Activated CD8-positive, alpha-beta memory T cell treated with anti-CD3 and anti-CD28 coated beads, Interleukin-2, amount 10 ng/mL, durations not matched to agents 7 days and 5 days (primary cell): ENCODE data around the gene HNRNPH3. TPM values are rescaled to one million over a fixed set of nuclear protein-coding genes. Genes with fewer than 3 reads are reported as not detected.

Experiments
- ATAC-seq: fragments of 150-1000 bp; cut with Tn5 transposase; one replicate; pipeline ENCODE4 v1.10.0; 2021; ENCODE audit warnings: moderate library complexity
- CTCF ChIA-PET: fragments of 350-600 bp; sonication (Branson Sonifier 250); formaldehyde crosslinking; loops from one replicate; lab custom pipeline; 2021; ENCODE audit warnings: antibody characterized with exemption; lab: Charles Lee
- DNase-seq: peaks from one replicate; pipeline ENCODE4 v3.0.0-alpha.2; 2020
- H3K27ac Mint-ChIP-seq: one replicate; pipeline ENCODE4 v1.8.0; 2021; ENCODE audit warnings: mild to moderate bottlenecking, mixed read lengths
- H3K27me3 Mint-ChIP-seq: one replicate; pipeline ENCODE4 v1.8.0; 2021; ENCODE audit warnings: mixed read lengths
- H3K36me3 Mint-ChIP-seq: one replicate; pipeline ENCODE4 v1.8.0; 2021; ENCODE audit warnings: mild to moderate bottlenecking, mixed read lengths
- H3K4me1 Mint-ChIP-seq: one replicate; pipeline ENCODE4 v1.8.0; 2021; ENCODE audit warnings: mixed read lengths
- H3K4me3 Mint-ChIP-seq: one replicate; pipeline ENCODE4 v1.8.0; 2021; ENCODE audit warnings: mild to moderate bottlenecking, moderate library complexity, mixed read lengths
- H3K9me3 Mint-ChIP-seq: one replicate; pipeline ENCODE4 v1.8.0; 2022; ENCODE audit warnings: low read depth, mixed read lengths
- total RNA-seq, 2 experiments: library from RNA; stranded (reverse); gene quantifications; one replicate each; pipeline ENCODE4 v1.2.3, GENCODE V29; 2021

Gene HNRNPH3
- total RNA-seq, 2 experiments from 2014 or later, result 124 to 129 TPM

- Mint-ChIP-seq H3K36me3 (peaks cover 17% of the 10 kb centered on the region), H3K27ac (no peak overlapping the region), H3K27me3 (no peaks in the 10 kb centered on the region), H3K4me3 (no peak overlapping the region), H3K4me1 (peaks cover 5% of the 10 kb centered on the region), H3K9me3 (no peaks in the 10 kb centered on the region)
- no peak for ATAC-seq
- no peak for DNase-seq
- CTCF ChIA-PET, result no interaction called here
These were observed 34.7 kb downstream of the HNRNPH3 start for GRCh38 chr10:68366600-68366999.

- H3K27ac Mint-ChIP-seq, result no peak overlapping the region
- DNase-seq (no peak), ATAC-seq (no peak)
- peaks cover 5% of the 10 kb centered on the region for H3K4me1 Mint-ChIP-seq
- peaks cover 23% of the 10 kb centered on the region for H3K36me3 Mint-ChIP-seq
- CTCF ChIA-PET, result no interaction called here
- no peaks in the 10 kb centered on the region for H3K9me3 Mint-ChIP-seq
- H3K27me3 Mint-ChIP-seq, result no peaks in the 10 kb centered on the region
- H3K4me3 Mint-ChIP-seq, result no peak overlapping the region
These were observed 35.3 kb downstream of the HNRNPH3 start for GRCh38 chr10:68367121-68367520.

GRCh38 chr10:68371604-68372003, 39.7 kb downstream of the HNRNPH3 start:
- Mint-ChIP-seq H3K36me3 (peaks cover 38% of the 10 kb centered on the region), H3K4me3 (no peak overlapping the region), H3K27ac (no peak overlapping the region), H3K27me3 (no peaks in the 10 kb centered on the region), H3K9me3 (no peaks in the 10 kb centered on the region), H3K4me1 (no peaks in the 10 kb centered on the region)
- CTCF ChIA-PET, result no interaction called here
- no peak for ATAC-seq
- DNase-seq, result no peak

- Mint-ChIP-seq H3K27ac (no peak overlapping the region), H3K36me3 (peaks cover 14% of the 10 kb centered on the region), H3K9me3 (no peaks in the 10 kb centered on the region), H3K4me3 (no peak overlapping the region), H3K4me1 (no peaks in the 10 kb centered on the region), H3K27me3 (no peaks in the 10 kb centered on the region)
- DNase-seq (no peak), ATAC-seq (no peak)
- CTCF ChIA-PET, result interaction anchor here (1.1 kb wide), 1 partner anchor 16 kb away, joined by 3 read pairs; no protein-coding TSS in a partner anchor
These were observed 53.9 kb downstream of the HNRNPH3 start for GRCh38 chr10:68385740-68386139.

Other genes starting within 250 kb of the HNRNPH3 start
- not detected for gene MYPN, start 222.6 kb upstream of the HNRNPH3 start, total RNA-seq
- not detected for gene ATOH7, start 100.0 kb upstream of the HNRNPH3 start, total RNA-seq
- gene PBLD, start 864 bp downstream of the HNRNPH3 start, total RNA-seq, result 1 to 10 TPM; 1.1 to 1.4 TPM
- 10 to 100 TPM in 1 of 2 experiments, 1 to 10 TPM in 1; 9.7 to 12.4 TPM for gene RUFY2, start 75.2 kb downstream of the HNRNPH3 start, total RNA-seq
- gene DNA2, start 139.9 kb downstream of the HNRNPH3 start, total RNA-seq, result 10 to 100 TPM; 53.3 to 60.2 TPM
- 10 to 100 TPM; 17.9 to 18.8 TPM for gene SLC25A16, start 195.5 kb downstream of the HNRNPH3 start, total RNA-seq
- 1 to 10 TPM; 2.2 to 2.8 TPM for gene TET1, start 228.3 kb downstream of the HNRNPH3 start, total RNA-seq